Thyroid gland (tissue), 4 donors: ENCODE measurements around the gene DBF4. TPM values are rescaled to one million over a fixed set of nuclear protein-coding genes. Genes with fewer than 3 reads are reported as not detected.
"Not testable (repeated sequence)": the region's sequence is repeated elsewhere in the genome, so short reads cannot be mapped to it uniquely, and the experiment has no call there.

ENCODE experiments used
- DNase-seq, 2 donors: peaks; one replicate each; pipeline ENCODE4 v3.0.0-alpha.2; 2019
- H3K27ac ChIP-seq, 3 donors: fragments of 200-600 bp; sonication (generic); 1 replicate in 2 of 3; 2 replicates in 1 of 3; pipeline ENCODE4 v1.5.1; 2016 to 2019; ENCODE audit warnings: mild to moderate bottlenecking in 1 of 3, moderate library complexity in 1 of 3
- H3K27me3 ChIP-seq: fragments of 200-600 bp; sonication (generic); one replicate; pipeline ENCODE4 v1.5.1; 2019
- H3K36me3 ChIP-seq, 2 donors: fragments of 200-600 bp; sonication (generic); one replicate each; pipeline ENCODE4 v1.5.1; 2016 to 2019
- H3K4me1 ChIP-seq, 2 donors: fragments of 200-600 bp; sonication (generic); one replicate each; pipeline ENCODE4 v1.5.1; 2017 to 2019
- H3K4me3 ChIP-seq, 3 donors: fragments of 200-600 bp; sonication (generic); replicated peaks in 1 of 3; 1 replicate in 2 of 3; 2 replicates in 1 of 3; pipeline ENCODE4 v1.5.1; 2016; ENCODE audit warnings: mild to moderate bottlenecking in 1 of 3
- H3K9me3 ChIP-seq: fragments of 200-600 bp; sonication (generic); one replicate; pipeline ENCODE4 v1.5.1; 2017
- CTCF ChIP-seq, 6 experiments: fragments of 200-600 bp in 3 of 6; fragments of 450-650 bp in 3 of 6; sonication (generic) in 3 of 6; IDR thresholded peaks; one replicate each; pipeline ENCODE4 v1.5.1; 2016 to 2019; ENCODE audit warnings: antibody characterized with exemption in 6 of 6, mild to moderate bottlenecking in 2 of 6, inconsistent platforms in 1 of 6, moderate library complexity in 1 of 6
- POLR2A ChIP-seq, 2 donors: fragments of 450-650 bp; IDR thresholded peaks; one replicate each; pipeline ENCODE4 v1.6.1; 2017; ENCODE audit warnings: antibody characterized with exemption in 2 of 2, mild to moderate bottlenecking in 2 of 2, moderate library complexity in 1 of 2
- WGBS, 2 donors: methylation state at CpG; one replicate each; pipeline ENCODE4 v1.1.5; 2017; 5-methylcytosine and 5-hydroxymethylcytosine counted together
- intact Hi-C: fragments of 100-400 bp; cut with DNase I; formaldehyde crosslinking; loops from one replicate; pipeline ENCODE4 v1.15.1; 2023
- total RNA-seq, 4 donors: library from RNA; depleted of rRNA; stranded (reverse); fragments of >200 nt; gene quantifications; one replicate each; pipeline ENCODE4 v1.2.3, GENCODE V29; 2016

DBF4 gene
- total RNA-seq, 4 donors from 2014 or later, result 8.8 to 21.1 (median 11.7) TPM

GRCh38 chr7:87850836-87851593 is 25.3 kb upstream of the DBF4 start:
- Histone ChIP-seq H3K27ac (no peak overlapping the region), H3K9me3 (no peaks in the 10 kb centered on the region), H3K4me1 (no peaks in the 10 kb centered on the region), H3K27me3 (no peaks in the 10 kb centered on the region), H3K4me3 (no peak overlapping the region), H3K36me3 (no peaks in the 10 kb centered on the region)
- no peak for DNase-seq
- TF ChIP-seq POLR2A (IDR thresholded peaks at IDR 0.05), result no peak
- TF ChIP-seq CTCF (IDR thresholded peaks at IDR 0.05), result no peak
- 89 to 91% methylated on average over 1 of the region's 1 CpG for WGBS, 2 donors
- intact Hi-C loops, result no loop called here

- DNase-seq, result no peak
- TF ChIP-seq CTCF (IDR thresholded peaks at IDR 0.05) (no peak), POLR2A (IDR thresholded peaks at IDR 0.05) (no peak)
- intact Hi-C loops, result no loop called here
- no peak overlapping the region for H3K4me3 ChIP-seq
- peaks cover 0 to 4% of the 10 kb centered on the region in 2 donors for H3K36me3 ChIP-seq
- no peaks in the 10 kb centered on the region for H3K27me3 ChIP-seq
- no peak overlapping the region for H3K27ac ChIP-seq
- H3K4me1 ChIP-seq, result no peaks in the 10 kb centered on the region
- H3K9me3 ChIP-seq, result no peaks in the 10 kb centered on the region
- whole genome bisulfite sequencing, 2 donors, result 95 to 96% methylated on average over 6 of the region's 6 CpGs
Measured at GRCh38 chr7:87852306-87852705, 24.0 kb upstream of the DBF4 start.

- intact Hi-C loops, result no loop called here
- Histone ChIP-seq H3K9me3 (no peaks in the 10 kb centered on the region), H3K4me3 (no peak overlapping the region), H3K27ac (no peak overlapping the region), H3K36me3 (peaks cover 0 to 14% of the 10 kb centered on the region in 2 donors), H3K27me3 (no peaks in the 10 kb centered on the region), H3K4me1 (no peaks in the 10 kb centered on the region)
- no peak for TF ChIP-seq POLR2A (IDR thresholded peaks at IDR 0.05)
- TF ChIP-seq CTCF (IDR thresholded peaks at IDR 0.05), result no peak
- WGBS, 2 donors, result 81 to 94% methylated on average over 1 of the region's 1 CpG
- no peak for DNase-seq
Measured at GRCh38 chr7:87853237-87853864, 22.9 kb upstream of the DBF4 start.

GRCh38 chr7:87858417-87859100 is 17.7 kb upstream of the DBF4 start:
- Histone ChIP-seq H3K4me3 (no peak overlapping the region), H3K4me1 (no peaks in the 10 kb centered on the region), H3K36me3 (peaks cover 0 to 17% of the 10 kb centered on the region in 2 donors), H3K27me3 (no peaks in the 10 kb centered on the region), H3K9me3 (no peaks in the 10 kb centered on the region), H3K27ac (no peak overlapping the region)
- no peak for TF ChIP-seq CTCF (IDR thresholded peaks at IDR 0.05)
- no peak for TF ChIP-seq POLR2A (IDR thresholded peaks at IDR 0.05)
- 92% methylated on average over 3 of the region's 3 CpGs for WGBS, 2 donors
- DNase-seq, result no peak
- intact Hi-C loops, result no loop called here

GRCh38 chr7:87866089-87866488 is 10.2 kb upstream of the DBF4 start:
- TF ChIP-seq CTCF (IDR thresholded peaks at IDR 0.05), result no peak
- TF ChIP-seq POLR2A (IDR thresholded peaks at IDR 0.05), result no peak
- H3K9me3 ChIP-seq, result no peaks in the 10 kb centered on the region
- whole genome bisulfite sequencing, 2 donors, result 96 to 98% methylated on average over 2 of the region's 2 CpGs
- DNase-seq, result no peak
- no peak overlapping the region for H3K4me3 ChIP-seq
- H3K36me3 ChIP-seq, result no peaks in the 10 kb centered on the region
- no peaks in the 10 kb centered on the region for H3K4me1 ChIP-seq
- no peak overlapping the region for H3K27ac ChIP-seq
- H3K27me3 ChIP-seq, result no peaks in the 10 kb centered on the region
- intact Hi-C loops, result no loop called here

GRCh38 chr7:87866533-87866932 is 9.8 kb upstream of the DBF4 start:
- H3K36me3 ChIP-seq, DNase-seq, H3K27ac ChIP-seq, H3K4me1 ChIP-seq, H3K4me3 ChIP-seq, intact Hi-C loops, H3K9me3 ChIP-seq, H3K27me3 ChIP-seq: not testable (repeated sequence)
- 94 to 95% methylated on average over 6 of the region's 6 CpGs for WGBS, 2 donors
